Liver (tissue), 9 donors: Measurements from ENCODE around the gene SPTBN1. TPM values are rescaled to one million over a fixed set of nuclear protein-coding genes. Genes with fewer than 3 reads are reported as not detected.
A peak's percentile ranks its signal among the peaks of the same experiment; 100 is the strongest.

ENCODE experiments used
- DNase-seq: peaks from one replicate; pipeline ENCODE4 v3.0.0-alpha.2; 2017; ENCODE audit warnings: low spot score
- H3K27ac ChIP-seq, 2 donors: one replicate each; pipeline ENCODE4 v1.7.0; 2013; ENCODE audit warnings: inconsistent platforms in 2 of 2, low read length in 2 of 2, control low read depth in 1 of 2, low read depth in 1 of 2, mild to moderate bottlenecking in 1 of 2
- H3K27me3 ChIP-seq, 4 donors: one replicate each; pipeline versions ENCODE4 v1.6.1 to v1.7.0; 2013; ENCODE audit warnings: low read length in 3 of 4, inconsistent platforms in 1 of 4, mild to moderate bottlenecking in 1 of 4, moderate library complexity in 1 of 4; ENCODE audit not compliant: control insufficient read depth in 4 of 4, insufficient read depth in 4 of 4
- H3K36me3 ChIP-seq, 4 donors: one replicate each; pipeline versions ENCODE4 v1.6.1 to v1.7.0; 2013; ENCODE audit warnings: low read length in 3 of 4, mild to moderate bottlenecking in 3 of 4, low read depth in 1 of 4, moderate library complexity in 1 of 4; ENCODE audit not compliant: control insufficient read depth in 4 of 4, insufficient read depth in 3 of 4
- H3K4me1 ChIP-seq, 4 donors: one replicate each; pipeline versions ENCODE4 v1.6.1 to v1.7.0; 2013; ENCODE audit warnings: low read length in 3 of 4, mild to moderate bottlenecking in 3 of 4, moderate library complexity in 1 of 4; ENCODE audit not compliant: control insufficient read depth in 4 of 4, insufficient read depth in 4 of 4
- H3K4me3 ChIP-seq, 3 donors: one replicate each; pipeline versions ENCODE4 v1.6.1 to v1.7.0; 2013; ENCODE audit warnings: low read length in 3 of 3, control low read depth in 1 of 3, low read depth in 1 of 3, mild to moderate bottlenecking in 1 of 3
- H3K9ac ChIP-seq, 2 donors: one replicate each; pipeline ENCODE4 v1.7.0; 2013; ENCODE audit warnings: low read length in 2 of 2, mild to moderate bottlenecking in 2 of 2, moderate library complexity in 2 of 2, control low read depth in 1 of 2, low read depth in 1 of 2
- H3K9me3 ChIP-seq, 4 donors: one replicate each; pipeline versions ENCODE4 v1.6.1 to v1.7.0; 2013; ENCODE audit warnings: low read length in 3 of 4; ENCODE audit not compliant: control insufficient read depth in 4 of 4
- EGR1 ChIP-seq, 2 donors: IDR thresholded peaks; 2 replicates each; pipeline ENCODE4 v1.6.1; 2016 to 2018; ENCODE audit warnings: antibody characterized with exemption in 2 of 2, low read depth in 2 of 2
- FOXA1 ChIP-seq: IDR thresholded peaks from 2 replicates; pipeline ENCODE4 v1.6.1; 2016; ENCODE audit warnings: antibody characterized with exemption
- FOXA2 ChIP-seq: IDR thresholded peaks from 2 replicates; pipeline ENCODE4 v1.6.1; 2016; ENCODE audit warnings: antibody characterized with exemption
- GABPA ChIP-seq, 2 donors: IDR thresholded peaks in 1 of 2; conservative IDR thresholded peaks in 1 of 2; 2 replicates each; pipeline ENCODE4 v1.6.1; 2016; ENCODE audit warnings: antibody characterized with exemption in 2 of 2, mild to moderate bottlenecking in 1 of 2, moderate library complexity in 1 of 2
- HNF4A ChIP-seq, 2 donors: conservative IDR thresholded peaks; 2 replicates each; pipeline ENCODE4 v1.6.1; 2016; ENCODE audit warnings: antibody characterized with exemption in 2 of 2, mild to moderate bottlenecking in 2 of 2
- NR2F2 ChIP-seq: IDR thresholded peaks from 2 replicates; pipeline ENCODE4 v1.6.1; 2016; ENCODE audit warnings: antibody characterized with exemption
- RAD21 ChIP-seq, 2 donors: IDR thresholded peaks; 2 replicates each; pipeline ENCODE4 v1.6.1; 2016; ENCODE audit warnings: antibody characterized with exemption in 2 of 2, mild to moderate bottlenecking in 2 of 2
- RXRA ChIP-seq, 2 donors: IDR thresholded peaks; 2 replicates each; pipeline ENCODE4 v1.6.1; 2017 to 2018; ENCODE audit warnings: antibody characterized with exemption in 2 of 2, mild to moderate bottlenecking in 1 of 2
- SP1 ChIP-seq: IDR thresholded peaks from 2 replicates; pipeline ENCODE4 v1.6.1; 2018; ENCODE audit warnings: antibody characterized with exemption, mild to moderate bottlenecking
- YY1 ChIP-seq: IDR thresholded peaks from 2 replicates; pipeline ENCODE4 v1.6.1; 2016; ENCODE audit warnings: antibody characterized with exemption, mild to moderate bottlenecking
- WGBS: extraction: QIAGEN DNeasy Blood & Tissue Kit; methylation state at CpG from one replicate; pipeline ENCODE4 v1.1.7; 2013; 5-methylcytosine and 5-hydroxymethylcytosine counted together
- polyA plus RNA-seq, 2 donors: library from polyadenylated mRNA; stranded (reverse) in 1 of 2; unstranded in 1 of 2; fragments of 200-250 nt in 1 of 2; fragments of >200 nt in 1 of 2; fragmentation: Nextera tagmentation in 1 of 2; extraction: Ambion mirVana in 1 of 2; gene quantifications; one replicate each; pipeline versions ENCODE4 v1.2.1 to v1.2.3, GENCODE V29; 2013 to 2015
- total RNA-seq, 2 donors: library from RNA; depleted of rRNA; stranded (reverse); fragments of >200 nt; gene quantifications; one replicate each; pipeline ENCODE4 v1.2.3, GENCODE V29; 2014
- TF ChIP-seq, protein P1 (sequence below): fragments of 150-350 bp; IDR thresholded peaks from 2 replicates; pipeline ENCODE4 v1.5.1; 2017; ENCODE audit warnings: improper control_type of control experiment, low read depth, low read length; ENCODE audit not compliant: missing input control
- TF ChIP-seq, protein P2 (sequence below): IDR thresholded peaks from 2 replicates; pipeline ENCODE4 v1.6.1; 2016; ENCODE audit warnings: antibody characterized with exemption
- TF ChIP-seq, protein P3 (sequence below): IDR thresholded peaks from 2 replicates; pipeline ENCODE4 v1.6.1; 2016; ENCODE audit warnings: antibody characterized with exemption, mild to moderate bottlenecking
- donor health status: healthy.
- donor health status: healthy.
- donor health status: healthy.
- donor health status: healthy.
- donor health status: healthy.

Gene SPTBN1
- total and polyA plus RNA-seq, 4 donors, result 44.8 to 191 (median 75.9) TPM

DNA sequence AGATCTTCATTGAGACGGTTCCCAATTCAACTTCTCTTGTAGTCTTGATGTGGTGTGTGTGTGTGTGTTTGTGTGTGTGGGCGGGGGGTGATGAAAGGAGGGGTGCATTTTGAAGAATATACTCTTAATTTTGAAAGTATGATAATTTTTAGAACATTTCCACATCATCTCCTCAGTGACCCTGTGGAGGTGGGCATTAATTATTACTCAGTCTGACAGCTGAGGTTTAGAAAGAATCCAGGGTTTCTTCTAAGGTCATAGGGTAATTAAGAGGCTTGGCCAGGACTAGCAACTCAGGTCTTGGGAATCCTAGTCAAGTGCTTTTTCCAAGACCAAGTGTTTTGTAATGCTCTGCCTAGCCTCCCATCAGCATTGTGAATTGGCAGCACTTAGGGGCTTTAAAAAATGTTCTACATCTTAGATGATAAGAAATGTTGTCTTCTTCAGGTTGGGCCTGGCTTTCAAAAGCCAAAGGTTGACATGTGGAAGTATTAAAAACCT is 100.5 kb downstream of the SPTBN1 start:
- Histone ChIP-seq H3K4me3 (peak overlapping the region in 1 of 3 donors; percentile 90), H3K4me1 (peaks cover 8 to 34% (median 13%) of the 10 kb centered on the region in 4 donors), H3K9me3 (no peaks in the 10 kb centered on the region), H3K27ac (peak overlapping the region; percentile 96 to 99), H3K9ac (peak overlapping the region in 1 of 2 donors; percentile 100), H3K36me3 (no peaks in the 10 kb centered on the region), H3K27me3 (no peaks in the 10 kb centered on the region)
- WGBS, result 83% methylated on average over 2 of the region's 2 CpGs
- TF ChIP-seq NR2F2 (peak; percentile 48), FOXA1 (no peak)
- DNase-seq, result no peak

DNA sequence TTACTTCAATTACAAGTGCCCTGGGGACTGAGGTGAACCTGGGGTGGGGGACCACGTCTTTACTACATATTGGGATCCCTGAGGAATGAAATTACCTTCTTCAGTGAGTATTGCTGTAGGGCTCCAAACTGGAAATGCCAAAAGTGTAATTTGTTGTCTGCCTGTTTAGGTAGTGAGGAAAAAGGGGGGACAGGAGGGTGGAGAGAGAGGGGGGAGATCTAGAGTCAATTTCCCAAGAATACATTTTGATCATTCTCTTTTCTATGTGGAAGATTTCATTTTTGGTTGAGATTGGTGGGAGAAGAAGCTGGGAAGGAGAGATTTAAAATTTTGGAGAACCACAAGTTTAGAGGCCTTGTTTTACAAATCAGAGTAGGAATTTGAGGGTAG is 101.1 kb downstream of the SPTBN1 start:
- 73% methylated on average over 1 of the region's 1 CpG for WGBS
- no peak for DNase-seq
- H3K4me3 ChIP-seq, result peak overlapping the region; percentile 71 to 90 (median 87)
- H3K9ac ChIP-seq, result peak overlapping the region; percentile 98 to 100
- peak overlapping the region; percentile 96 to 99 for H3K27ac ChIP-seq
- peaks cover 8 to 40% (median 13%) of the 10 kb centered on the region in 4 donors for H3K4me1 ChIP-seq
- TF ChIP-seq, protein P1, sequence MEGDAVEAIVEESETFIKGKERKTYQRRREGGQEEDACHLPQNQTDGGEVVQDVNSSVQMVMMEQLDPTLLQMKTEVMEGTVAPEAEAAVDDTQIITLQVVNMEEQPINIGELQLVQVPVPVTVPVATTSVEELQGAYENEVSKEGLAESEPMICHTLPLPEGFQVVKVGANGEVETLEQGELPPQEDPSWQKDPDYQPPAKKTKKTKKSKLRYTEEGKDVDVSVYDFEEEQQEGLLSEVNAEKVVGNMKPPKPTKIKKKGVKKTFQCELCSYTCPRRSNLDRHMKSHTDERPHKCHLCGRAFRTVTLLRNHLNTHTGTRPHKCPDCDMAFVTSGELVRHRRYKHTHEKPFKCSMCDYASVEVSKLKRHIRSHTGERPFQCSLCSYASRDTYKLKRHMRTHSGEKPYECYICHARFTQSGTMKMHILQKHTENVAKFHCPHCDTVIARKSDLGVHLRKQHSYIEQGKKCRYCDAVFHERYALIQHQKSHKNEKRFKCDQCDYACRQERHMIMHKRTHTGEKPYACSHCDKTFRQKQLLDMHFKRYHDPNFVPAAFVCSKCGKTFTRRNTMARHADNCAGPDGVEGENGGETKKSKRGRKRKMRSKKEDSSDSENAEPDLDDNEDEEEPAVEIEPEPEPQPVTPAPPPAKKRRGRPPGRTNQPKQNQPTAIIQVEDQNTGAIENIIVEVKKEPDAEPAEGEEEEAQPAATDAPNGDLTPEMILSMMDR, result no peak
- TF ChIP-seq GABPA (IDR thresholded peaks at IDR 0.05 in 1 of 2, conservative IDR thresholded peaks at IDR 0.05 in 1 of 2) (no peak), EGR1 (IDR thresholded peaks at IDR 0.05; ENCODE audit: low read depth in 2 of 2) (no peak)
- no peaks in the 10 kb centered on the region for H3K36me3 ChIP-seq
- H3K27me3 ChIP-seq, result no peaks in the 10 kb centered on the region
- H3K9me3 ChIP-seq, result no peaks in the 10 kb centered on the region

DNA sequence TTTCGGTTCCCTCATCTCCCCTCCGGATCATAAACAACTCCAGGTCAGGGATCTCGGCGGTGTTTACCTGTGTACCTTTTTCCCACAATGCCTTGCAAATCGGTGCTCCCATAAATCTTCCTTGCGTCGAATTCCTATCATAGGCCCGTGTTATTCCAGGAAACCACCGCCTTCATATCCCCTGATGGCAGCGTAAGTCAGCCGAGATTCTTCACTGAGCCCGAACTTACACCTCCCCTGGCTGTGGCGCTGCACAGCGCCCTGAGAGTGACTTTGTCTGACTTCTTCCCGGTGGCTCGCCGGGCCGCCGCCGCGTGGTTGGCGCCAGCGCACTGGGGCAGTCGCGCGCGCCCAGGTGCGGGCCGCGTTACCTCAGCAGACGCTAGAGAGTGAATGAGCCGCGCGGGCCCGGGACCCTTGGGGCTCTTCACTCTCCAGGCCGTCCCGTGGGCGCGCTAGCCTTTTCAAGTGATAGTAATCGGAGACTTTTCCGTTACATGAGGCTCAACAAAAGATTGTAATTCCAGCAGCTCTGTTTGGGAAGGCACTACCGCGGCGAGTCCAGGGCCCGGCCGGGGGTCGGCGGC is 101.6 kb downstream of the SPTBN1 start:
- 3% methylated on average over 48 of the region's 48 CpGs for WGBS
- peak; percentile 55 for DNase-seq
- H3K4me3 ChIP-seq, result peak overlapping the region; percentile 71 to 90 (median 87)
- H3K27ac ChIP-seq, result peak overlapping the region; percentile 96 to 99
- H3K36me3 ChIP-seq, result no peaks in the 10 kb centered on the region
- peak overlapping the region; percentile 98 to 100 for H3K9ac ChIP-seq
- TF ChIP-seq RXRA (IDR thresholded peaks at IDR 0.05), result peak in 1 of 2 donors; percentile 47
- peak; percentile 16 to 43 for TF ChIP-seq RAD21 (IDR thresholded peaks at IDR 0.05)
- peak in 1 of 2 donors; percentile 18 for TF ChIP-seq HNF4A (conservative IDR thresholded peaks at IDR 0.05)
- peak; percentile 30 for TF ChIP-seq FOXA2
- TF ChIP-seq, protein P2, sequence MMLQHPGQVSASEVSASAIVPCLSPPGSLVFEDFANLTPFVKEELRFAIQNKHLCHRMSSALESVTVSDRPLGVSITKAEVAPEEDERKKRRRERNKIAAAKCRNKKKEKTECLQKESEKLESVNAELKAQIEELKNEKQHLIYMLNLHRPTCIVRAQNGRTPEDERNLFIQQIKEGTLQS, result no peak
- TF ChIP-seq, protein P3, sequence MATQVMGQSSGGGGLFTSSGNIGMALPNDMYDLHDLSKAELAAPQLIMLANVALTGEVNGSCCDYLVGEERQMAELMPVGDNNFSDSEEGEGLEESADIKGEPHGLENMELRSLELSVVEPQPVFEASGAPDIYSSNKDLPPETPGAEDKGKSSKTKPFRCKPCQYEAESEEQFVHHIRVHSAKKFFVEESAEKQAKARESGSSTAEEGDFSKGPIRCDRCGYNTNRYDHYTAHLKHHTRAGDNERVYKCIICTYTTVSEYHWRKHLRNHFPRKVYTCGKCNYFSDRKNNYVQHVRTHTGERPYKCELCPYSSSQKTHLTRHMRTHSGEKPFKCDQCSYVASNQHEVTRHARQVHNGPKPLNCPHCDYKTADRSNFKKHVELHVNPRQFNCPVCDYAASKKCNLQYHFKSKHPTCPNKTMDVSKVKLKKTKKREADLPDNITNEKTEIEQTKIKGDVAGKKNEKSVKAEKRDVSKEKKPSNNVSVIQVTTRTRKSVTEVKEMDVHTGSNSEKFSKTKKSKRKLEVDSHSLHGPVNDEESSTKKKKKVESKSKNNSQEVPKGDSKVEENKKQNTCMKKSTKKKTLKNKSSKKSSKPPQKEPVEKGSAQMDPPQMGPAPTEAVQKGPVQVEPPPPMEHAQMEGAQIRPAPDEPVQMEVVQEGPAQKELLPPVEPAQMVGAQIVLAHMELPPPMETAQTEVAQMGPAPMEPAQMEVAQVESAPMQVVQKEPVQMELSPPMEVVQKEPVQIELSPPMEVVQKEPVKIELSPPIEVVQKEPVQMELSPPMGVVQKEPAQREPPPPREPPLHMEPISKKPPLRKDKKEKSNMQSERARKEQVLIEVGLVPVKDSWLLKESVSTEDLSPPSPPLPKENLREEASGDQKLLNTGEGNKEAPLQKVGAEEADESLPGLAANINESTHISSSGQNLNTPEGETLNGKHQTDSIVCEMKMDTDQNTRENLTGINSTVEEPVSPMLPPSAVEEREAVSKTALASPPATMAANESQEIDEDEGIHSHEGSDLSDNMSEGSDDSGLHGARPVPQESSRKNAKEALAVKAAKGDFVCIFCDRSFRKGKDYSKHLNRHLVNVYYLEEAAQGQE, result peak; percentile 61
- peak; percentile 25 for TF ChIP-seq SP1
- peak; percentile 37 for TF ChIP-seq YY1
- TF ChIP-seq NR2F2, result no peak
- H3K4me1 ChIP-seq, result peaks cover 10 to 45% (median 13%) of the 10 kb centered on the region in 4 donors
- no peaks in the 10 kb centered on the region for H3K27me3 ChIP-seq
- H3K9me3 ChIP-seq, result no peaks in the 10 kb centered on the region
